ENCODE data around the gene ATXN2L.
"Not testable (repeated sequence)": the region's sequence is repeated elsewhere in the genome, so short reads cannot be mapped to it uniquely, and the experiment has no call there.

Gene ATXN2L

DNA sequence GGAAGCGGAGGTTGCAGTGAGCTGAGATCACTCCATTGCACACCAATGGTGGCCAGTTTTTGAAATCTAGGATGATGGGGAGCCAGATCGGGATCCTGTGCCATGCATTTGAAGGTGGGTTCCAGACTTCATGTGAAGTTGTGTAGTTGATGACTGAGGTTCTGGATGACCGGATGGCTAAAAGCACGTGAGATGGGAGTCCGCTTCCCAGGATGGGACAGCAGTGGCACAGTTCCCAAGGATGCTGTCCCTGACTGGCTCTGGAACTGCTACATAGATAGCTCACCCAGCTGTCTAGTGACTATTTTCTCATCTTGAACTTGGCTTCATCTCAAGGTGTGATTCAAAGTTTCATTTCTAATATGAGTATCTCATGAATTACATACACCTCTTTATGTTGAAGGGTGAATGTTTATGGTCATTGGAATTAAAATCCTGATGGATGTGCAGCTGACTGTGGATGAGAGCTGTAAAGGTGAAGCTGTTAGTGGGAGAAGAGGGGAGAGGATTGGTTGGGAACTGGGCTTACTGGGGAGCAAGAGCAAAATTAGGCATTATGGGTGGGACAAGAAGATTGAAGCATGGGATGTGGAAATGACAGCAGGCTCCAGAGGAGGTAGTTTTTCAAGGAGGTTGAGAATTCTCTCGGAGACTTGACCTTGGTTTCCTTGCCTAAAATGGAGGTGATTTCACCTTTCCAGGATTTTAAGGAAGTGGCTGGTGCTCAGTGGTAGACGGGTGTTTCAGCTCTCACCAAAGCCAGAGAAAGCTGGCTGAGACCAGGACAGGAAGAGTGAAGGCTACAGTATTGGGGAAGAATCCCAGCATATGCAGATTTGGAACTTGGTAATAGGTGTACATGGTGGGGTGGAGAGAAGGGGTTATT is 15.1 kb downstream of the ATXN2L start:
- DNase-seq = no peak

GRCh38 chr16:28838558-28838918 is 15.7 kb downstream of the ATXN2L start:
- no peak for DNase-seq

- no peak for DNase-seq
Measured at GRCh38 chr16:28839004-28839639, 16.3 kb downstream of the ATXN2L start.

DNA sequence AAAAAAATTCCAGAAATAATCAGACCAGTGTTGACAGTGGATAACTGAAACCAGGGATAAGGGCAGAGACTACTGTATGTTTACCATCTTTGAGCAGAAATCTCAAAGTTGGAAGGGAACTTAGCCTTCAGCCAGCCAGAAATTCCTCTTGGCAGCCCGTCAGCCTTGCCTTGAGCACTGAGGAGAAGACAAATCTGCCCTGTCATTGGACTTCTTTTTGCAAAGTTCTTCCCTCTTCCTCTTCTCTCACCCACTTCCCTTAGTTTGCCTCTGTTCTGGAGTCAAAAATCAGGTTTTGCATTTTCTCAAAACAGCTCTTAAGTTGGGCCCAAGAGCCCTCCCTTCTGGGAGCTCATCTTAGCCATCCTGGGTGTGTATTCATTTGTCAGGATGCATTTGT is 17.1 kb downstream of the ATXN2L start:
- DNase-seq = no peak

- no peak for DNase-seq
Measured at GRCh38 chr16:28842696-28843095, 19.9 kb downstream of the ATXN2L start.

DNA sequence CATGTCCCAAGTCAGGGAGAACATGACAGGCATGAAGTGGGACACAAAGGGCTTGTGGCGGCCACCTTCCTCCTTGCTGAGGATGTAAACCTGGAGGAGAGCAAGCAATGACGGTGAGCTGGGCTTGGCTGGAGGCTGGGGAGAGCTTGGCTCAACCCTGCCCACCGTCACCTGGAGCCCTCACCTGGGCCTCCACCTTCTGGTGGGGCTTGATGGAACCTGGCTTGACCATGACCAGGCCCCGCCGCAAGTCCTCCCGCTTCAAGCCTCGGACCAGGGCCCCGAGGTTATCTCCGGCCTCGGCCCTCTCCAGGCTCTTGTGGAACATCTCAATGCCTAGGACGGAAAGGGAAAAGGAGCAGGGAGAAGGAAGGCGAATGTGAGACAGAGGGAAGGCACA is 21.0 kb downstream of the ATXN2L start:
- no peak for DNase-seq

GRCh38 chr16:28844226-28844885 is 21.6 kb downstream of the ATXN2L start:
- DNase-seq = no peak

- no peak for DNase-seq
Measured at GRCh38 chr16:28845293-28845692, 22.5 kb downstream of the ATXN2L start.

DNA sequence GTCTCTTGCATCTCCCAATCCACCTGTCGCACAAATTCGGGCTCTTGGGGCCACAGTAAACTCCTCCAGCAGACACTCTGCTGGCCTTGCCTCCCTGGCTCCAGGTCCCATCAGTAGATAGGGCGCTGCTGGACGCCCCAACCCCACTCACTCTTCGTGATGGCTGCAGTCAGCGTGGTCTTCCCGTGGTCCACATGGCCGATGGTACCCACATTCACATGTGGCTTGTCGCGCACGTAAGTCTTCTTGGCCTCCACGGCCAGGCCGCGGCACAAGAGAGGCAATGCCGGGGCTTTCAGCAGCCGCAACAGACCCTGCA is 22.9 kb downstream of the ATXN2L start:
- DNase-seq = no peak

- peak; percentile 94 for DNase-seq
Measured at GRCh38 chr16:28846080-28846932, 23.5 kb downstream of the ATXN2L start, which contains the start of gene TUFM. Gene TUFM (minus strand): TSS chr16:28846348. CDS start chr16:28846269, 79 bp downstream.

- DNase-seq = no peak
Measured at GRCh38 chr16:28846933-28847273, 24.1 kb downstream of the ATXN2L start.

DNA sequence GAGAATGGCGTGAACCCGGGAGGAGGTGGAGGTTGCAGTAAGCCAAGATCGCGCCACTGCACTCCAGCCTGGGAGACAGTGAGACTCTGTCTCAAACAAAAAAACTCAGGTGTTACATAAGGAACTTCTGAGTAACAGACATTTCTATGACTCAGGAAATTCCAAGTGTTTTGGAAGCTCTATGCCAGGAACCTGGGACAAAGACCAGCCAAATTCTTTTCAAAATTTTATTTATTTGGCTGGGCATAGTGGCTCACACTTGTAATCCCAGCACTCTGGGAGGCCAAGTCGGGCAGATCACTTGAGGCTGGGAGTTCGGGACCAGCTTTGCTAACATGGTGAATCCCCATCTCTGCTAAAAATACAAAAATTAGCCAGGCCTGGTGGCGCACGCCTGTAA is 35.6 kb downstream of the ATXN2L start:
- no peak for DNase-seq

DNA sequence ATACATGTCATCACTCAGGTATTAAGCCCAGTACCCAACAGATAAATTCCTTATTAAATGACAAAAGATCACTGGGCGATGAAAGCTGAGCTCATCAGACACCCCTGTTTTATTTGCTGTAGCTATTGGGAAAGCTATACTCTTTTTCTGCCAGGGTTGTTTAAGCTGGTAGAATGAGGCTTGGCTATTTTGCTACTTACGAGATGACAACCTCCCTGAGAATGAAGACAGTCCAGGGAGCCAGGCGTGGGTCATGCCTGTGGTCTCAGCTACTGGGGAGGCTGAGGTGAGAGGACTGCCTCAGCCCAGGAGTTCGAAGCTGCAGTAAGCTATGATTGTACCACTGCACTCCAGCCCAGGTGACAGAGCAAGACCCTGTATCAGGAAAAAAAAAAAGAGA is 36.5 kb downstream of the ATXN2L start:
- DNase-seq = no peak

GRCh38 chr16:28863929-28864793 is 41.4 kb downstream of the ATXN2L start:
- no peak for DNase-seq

GRCh38 chr16:28865001-28865688 is 42.3 kb downstream of the ATXN2L start:
- DNase-seq = no peak

- DNase-seq = no peak
Measured at GRCh38 chr16:28865722-28866453, 43.1 kb downstream of the ATXN2L start.

DNA sequence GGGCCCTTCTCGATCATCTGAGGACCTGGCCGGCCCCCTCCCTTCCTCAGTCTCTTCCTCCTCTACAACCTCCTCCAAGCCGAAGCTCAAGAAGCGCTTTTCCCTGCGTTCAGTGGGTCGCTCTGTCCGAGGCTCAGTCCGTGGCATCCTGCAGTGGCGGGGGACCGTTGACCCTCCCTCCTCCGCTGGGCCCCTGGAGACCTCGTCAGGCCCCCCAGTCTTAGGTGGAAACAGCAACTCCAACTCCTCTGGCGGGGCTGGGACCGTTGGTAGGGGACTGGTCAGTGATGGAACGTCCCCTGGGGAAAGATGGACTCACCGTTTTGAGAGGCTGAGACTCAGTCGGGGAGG is 43.6 kb downstream of the ATXN2L start:
- DNase-seq = no peak

DNA sequence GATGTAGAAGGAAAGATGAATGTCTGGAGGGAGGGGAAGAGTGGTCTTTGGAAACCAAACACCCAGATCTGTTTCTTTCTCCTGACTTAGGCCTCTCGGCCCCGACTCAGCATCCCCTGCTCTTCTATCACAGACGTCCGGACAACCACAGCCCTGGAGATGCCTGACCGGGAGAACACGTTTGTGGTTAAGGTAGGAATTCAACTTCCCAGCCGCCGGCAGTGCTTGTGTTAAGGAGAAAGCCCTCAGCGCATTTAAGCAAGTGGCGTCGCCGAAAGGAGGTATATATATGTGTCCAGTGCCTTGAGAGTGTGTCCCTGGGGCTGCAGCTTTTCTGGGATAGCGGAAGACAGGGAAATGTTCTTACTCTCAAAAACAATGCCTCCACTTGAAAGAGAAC is 44.4 kb downstream of the ATXN2L start:
- no peak for DNase-seq

- DNase-seq = not testable (repeated sequence)
Measured at GRCh38 chr16:28867646-28868045, 44.8 kb downstream of the ATXN2L start.

GRCh38 chr16:28869201-28869600 is 46.4 kb downstream of the ATXN2L start:
- DNase-seq = no peak

DNA sequence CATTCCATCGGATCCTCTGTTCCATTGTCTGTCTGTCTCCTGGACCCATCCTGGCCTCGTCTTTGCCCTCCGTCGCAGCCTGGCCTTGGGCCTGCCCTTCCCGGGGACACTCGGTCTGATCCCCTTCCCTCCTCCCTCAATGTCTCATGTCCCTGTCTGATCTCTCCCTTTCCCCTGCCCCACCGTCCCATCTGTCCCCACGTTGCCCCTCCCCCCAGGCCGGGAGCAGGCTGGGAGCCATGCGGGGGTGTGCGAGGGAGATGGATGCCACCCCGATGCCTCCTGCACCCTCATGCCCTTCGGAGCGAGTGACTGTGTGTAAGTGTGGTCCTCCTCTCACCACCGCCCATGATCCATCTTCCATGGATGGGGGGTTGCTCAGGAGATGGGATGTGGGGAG is 50.2 kb downstream of the ATXN2L start:
- DNase-seq = no peak

Measured in GF-D8 (cell line).